Measurements from ENCODE around the gene GAL3ST2.
"Not testable (repeated sequence)": the region's sequence is repeated elsewhere in the genome, so short reads cannot be mapped to it uniquely, and the experiment has no call there.

GAL3ST2 gene

DNA sequence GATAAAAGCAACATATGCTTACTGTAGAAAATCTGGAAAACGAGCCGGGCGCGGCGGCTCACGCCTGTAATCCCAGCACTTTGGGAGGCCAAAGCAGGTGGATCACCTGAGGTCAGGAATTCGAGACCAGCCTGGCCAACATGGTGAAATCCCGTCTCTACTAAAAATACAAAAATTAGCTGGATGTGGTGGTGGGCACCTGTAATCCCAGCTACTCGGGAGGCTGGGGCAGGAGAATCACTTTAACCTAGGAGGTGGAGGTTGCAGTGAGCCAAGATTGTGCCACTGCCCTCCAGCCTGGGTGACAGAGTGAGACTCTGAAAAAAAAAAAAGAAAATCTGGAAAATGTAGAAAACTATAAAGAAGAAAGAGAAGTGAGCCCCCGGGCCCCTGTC, 41.2 kb downstream of the GAL3ST2 start:
- DNase-seq (ENCODE audit: extremely low read depth in 1 of 2, low read depth in 1 of 2) = not testable (repeated sequence)

DNA sequence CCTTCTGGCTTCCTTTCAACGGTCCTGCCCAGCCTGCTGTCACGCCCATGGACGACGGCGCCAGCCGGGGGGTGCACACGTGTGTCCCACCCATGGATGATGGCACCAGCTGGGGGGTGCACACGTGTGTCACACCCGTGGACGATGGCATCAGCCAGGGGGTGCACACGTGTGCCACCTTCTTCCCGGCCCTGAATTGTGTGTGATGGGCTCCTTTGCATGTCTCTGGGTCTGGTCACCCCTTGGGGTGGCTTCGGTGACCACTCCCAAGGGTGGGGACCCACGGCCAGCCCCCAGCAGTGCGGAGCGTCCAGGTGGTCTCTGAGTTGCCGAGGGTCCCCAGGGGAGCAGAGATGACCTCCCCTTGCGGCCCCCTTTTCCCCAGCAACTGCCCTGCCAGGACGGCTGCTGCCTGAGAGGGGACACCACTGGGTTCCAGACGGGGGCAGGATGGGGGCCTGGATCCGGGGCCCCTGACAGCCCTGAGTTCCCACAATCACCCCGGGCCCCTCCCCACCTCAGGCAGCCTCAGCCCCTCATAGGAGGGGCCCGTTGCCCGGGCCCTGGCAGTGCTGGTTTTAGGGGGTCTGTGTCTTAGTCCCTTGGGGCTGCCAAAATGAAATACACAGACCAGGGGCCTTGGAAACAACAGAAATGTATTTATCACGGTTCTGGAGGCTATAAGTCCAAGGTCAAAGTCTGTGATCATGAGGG, 41.8 kb downstream of the GAL3ST2 start:
- DNase-seq (ENCODE audit: extremely low read depth in 1 of 2, low read depth in 1 of 2) = no peak

DNA sequence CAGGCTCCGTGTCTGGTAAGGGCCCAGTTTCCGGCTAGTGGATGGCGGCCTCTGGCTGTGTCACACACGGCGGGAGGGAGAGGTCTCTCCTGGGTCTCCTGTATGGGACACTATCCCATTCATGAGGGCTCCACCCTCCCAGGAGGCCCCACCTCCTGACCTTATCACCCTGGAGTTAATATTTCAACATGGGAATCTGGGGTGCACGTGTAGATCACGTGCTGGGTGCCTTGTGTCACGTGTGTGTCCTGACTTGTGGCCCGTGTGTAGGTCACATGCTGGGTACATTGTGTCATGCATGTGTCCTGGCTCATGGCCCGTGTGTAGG, 42.3 kb downstream of the GAL3ST2 start:
- no peak for DNase-seq (ENCODE audit: extremely low read depth in 1 of 2, low read depth in 1 of 2)

- not testable (repeated sequence) for DNase-seq (ENCODE audit: extremely low read depth in 1 of 2, low read depth in 1 of 2)
Measured at GRCh38 chr2:241819947-241820624, 43.5 kb downstream of the GAL3ST2 start.

GRCh38 chr2:241820625-241821384, 44.2 kb downstream of the GAL3ST2 start:
- no peak for DNase-seq (ENCODE audit: extremely low read depth in 1 of 2, low read depth in 1 of 2)

DNA sequence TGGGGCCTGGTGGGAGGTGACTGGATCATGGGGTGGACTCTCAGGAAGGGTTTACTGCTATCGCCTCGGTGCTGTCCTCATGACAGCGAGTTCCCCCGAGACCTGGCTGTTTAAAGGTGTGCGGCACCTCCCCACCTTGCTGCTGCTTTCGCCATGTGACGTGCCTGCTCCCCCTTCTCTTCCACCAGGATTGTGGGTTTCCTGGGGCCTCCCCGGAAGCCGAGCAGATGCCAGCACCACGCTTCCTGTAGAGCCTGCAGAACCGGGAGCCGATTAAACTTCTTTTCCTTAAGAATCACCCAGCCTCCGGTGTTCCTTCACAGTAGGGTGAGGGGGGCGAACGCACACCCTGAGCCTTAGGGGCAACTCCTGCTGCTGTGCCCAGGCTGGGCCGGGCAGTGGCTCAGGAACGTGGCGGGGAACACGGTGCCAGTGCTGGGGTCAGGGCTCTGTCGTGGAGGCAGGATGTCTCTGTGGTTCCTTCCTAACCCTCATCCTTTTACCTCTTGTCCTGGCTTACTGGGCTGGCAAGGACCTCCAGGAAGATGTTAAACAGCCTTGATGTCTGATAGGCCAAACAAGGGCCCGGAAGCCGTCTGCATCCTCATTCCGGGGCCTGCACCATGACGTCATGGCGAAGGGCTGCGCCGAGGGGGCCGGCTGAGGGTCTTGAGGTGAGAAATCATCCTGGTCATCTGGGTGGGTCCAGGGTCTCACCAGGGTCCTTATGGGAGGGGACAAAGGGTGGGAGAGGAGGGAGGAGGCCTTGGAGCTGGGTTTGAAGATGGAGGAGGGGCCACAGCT, 45.0 kb downstream of the GAL3ST2 start:
- no peak for DNase-seq (ENCODE audit: extremely low read depth in 1 of 2, low read depth in 1 of 2)

DNA sequence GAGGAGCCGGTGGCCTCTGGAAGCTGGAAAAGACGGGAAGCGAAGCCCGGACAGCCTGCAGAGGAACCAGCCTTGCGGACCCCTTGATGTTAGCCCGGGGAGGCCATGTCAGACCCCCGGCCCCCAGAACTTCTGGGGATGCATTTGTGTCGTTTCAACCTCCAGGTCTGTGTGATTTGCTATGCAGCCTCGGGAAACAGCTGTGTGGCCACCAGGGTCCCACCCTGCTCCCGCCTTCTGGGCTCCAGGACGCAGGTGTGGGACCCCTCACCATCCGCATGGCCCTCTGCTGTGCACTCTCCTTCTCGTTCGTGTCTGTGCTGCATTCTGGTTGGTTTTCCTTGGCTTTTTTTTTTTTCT, 45.6 kb downstream of the GAL3ST2 start:
- no peak for DNase-seq (ENCODE audit: extremely low read depth in 1 of 2, low read depth in 1 of 2)

DNA sequence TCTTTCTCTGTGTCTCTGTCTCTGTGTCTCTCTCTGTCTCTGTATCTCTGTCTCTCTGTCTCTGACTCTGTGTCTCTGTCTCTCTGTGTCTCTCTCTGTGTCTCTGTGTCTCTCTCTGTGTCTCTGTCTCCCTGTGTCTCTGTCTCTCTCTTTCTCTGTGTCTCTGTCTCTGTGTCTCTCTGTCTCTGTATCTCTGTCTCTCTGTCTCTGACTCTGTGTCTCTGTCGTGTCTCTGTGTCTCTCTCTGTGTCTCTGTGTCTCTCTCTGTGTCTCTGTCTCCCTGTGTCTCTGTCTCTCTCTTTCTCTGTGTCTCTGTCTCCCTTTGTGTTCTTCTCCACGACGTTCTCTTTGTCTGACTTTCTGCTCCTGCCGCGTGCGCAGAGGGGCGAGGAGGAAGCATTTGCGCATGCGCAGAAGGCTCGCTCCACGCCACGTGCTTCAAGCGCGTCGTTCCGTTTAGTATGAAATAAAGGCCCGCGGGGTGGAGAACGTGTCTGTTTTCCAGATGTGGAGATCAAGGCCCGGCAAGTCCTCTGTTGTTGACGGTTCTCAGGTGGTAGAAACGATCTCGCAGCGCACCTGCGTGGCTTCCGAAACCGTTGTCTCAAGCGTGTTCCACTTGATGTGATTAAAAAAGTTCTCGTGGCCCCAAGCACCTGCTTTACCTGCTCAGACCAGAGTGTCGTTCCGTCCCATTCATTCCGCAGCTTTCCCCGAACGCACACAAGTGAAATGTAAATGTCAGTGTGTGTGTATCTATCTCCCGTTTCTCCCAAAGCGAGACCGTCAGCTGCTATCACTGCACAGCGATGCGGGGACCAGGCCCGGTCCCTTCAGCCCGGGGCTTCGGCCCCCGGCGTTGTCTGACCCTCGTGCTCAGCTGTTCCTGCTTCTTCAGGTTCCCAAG, 47.2 kb downstream of the GAL3ST2 start:
- DNase-seq (ENCODE audit: extremely low read depth in 1 of 2, low read depth in 1 of 2) = not testable (repeated sequence)

- DNase-seq (ENCODE audit: extremely low read depth in 1 of 2, low read depth in 1 of 2) = no peak
Measured at GRCh38 chr2:241827394-241827793, 50.8 kb downstream of the GAL3ST2 start.

DNA sequence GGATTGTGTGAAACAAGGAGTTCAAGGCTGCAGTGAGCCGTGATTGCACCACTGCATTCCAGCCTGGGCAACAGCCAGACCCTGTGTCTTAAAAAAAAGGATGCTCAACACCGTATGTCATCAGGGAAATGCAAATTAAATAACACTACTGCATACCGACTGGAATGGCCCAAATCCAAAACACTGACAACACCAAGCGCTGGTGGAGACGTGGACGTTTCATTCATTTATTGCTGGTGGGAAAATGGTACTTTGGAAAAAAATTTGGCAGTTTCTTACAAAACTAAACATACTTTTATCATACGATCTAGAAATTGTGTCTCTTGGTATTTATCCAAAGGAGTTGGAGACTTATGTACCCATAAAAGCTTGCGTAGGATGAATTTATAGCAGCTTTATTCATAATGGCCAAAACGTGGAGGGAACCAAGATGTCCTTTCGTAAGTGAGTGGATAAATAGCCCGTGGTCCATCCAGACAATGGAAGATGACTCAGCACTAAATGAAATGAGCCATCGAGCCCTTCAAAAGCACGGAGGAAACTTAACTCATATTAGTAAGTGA, 56.6 kb downstream of the GAL3ST2 start:
- no peak for DNase-seq (ENCODE audit: extremely low read depth in 1 of 2, low read depth in 1 of 2)

DNA sequence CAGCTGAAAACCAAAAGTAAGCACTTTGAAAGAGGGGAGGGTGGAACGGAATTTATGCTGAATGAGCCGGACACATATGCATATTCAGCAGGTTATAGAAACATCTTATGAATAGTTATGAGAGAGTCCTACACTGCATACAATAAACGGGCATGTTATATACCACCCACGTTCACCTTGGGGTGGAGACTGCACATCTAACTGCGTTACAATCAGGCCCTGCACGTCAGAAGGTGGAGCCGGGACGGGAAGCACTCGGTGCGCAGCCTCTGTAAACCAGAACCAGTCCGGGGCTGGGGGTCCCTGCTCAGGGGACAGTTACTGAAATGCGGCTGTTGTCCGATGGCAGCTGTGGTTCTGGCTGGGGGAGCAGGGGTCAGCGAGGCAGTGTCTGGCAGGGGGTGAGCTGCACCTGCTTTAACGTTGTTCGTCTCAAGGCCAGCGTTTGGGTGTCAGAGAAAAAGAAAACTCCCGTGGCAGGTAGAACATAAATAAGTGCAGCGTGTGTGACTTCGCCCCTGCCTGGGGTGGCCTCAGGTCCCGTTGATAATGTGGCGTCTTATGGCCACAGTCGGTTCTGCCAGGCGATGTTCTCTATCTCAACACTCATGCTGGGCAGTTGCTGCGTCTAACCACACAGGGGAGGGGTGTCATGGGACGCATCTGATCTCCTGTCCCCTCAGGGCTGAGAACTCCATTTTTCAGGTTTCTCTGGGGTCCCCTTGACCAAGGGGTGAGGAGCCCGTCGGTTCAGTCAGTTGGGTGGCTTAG, 57.3 kb downstream of the GAL3ST2 start:
- not testable (repeated sequence) for DNase-seq (ENCODE audit: extremely low read depth in 1 of 2, low read depth in 1 of 2)

DNA sequence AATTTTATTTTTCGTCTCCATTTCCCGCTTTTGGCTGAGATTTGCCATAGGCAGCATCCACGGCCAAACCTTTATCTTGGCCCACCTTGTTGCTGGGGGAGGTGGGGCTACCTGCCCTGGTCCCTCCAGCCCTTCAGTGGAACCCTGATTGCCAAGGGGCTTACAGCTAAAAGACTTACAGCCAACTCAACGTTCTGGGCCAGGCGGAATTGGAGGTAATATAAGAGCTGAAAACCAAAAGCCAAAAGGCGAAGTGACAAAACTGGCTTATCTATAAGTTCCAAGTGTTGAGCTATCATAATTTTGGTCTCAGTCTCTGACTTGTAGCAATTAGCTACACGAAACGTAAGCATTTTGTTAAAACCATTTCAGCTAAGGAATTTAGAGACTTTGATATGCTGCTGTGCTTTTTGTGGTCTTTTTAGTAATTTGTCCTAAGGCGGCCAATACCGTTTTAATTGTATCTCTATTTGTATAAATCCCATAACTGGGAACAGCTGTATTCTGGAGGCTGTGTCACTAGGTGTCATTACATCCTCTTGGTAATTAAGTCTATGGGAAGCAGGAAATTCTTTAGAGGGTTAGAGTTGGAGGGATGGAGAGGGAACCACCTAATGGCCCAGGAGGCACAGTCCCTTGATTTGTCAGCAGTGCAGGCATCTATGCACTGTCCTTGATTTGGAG, 58.0 kb downstream of the GAL3ST2 start:
- DNase-seq (ENCODE audit: extremely low read depth in 1 of 2, low read depth in 1 of 2) = no peak

DNA sequence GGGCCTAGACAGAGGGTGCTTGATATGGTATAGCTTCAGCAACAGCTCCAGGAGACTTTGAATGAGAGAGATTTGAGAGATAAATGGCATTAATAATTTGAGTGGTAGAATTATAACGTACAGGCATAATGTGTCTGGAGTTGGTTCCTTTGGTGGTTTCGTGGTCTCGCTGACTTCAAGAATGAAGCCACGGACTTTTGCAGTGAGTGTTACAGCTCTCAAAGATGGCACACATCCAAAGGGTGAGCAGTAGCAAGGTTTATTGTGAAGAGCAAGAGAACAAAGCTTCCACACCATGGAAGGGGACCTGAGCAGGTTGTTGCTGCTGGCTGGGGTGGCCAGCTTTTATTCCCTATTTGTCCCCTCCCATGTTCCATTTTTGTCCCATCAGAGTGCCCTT, 59.0 kb downstream of the GAL3ST2 start:
- no peak for DNase-seq (ENCODE audit: extremely low read depth in 1 of 2, low read depth in 1 of 2)

GRCh38 chr2:241836292-241836691, 59.7 kb downstream of the GAL3ST2 start:
- no peak for DNase-seq (ENCODE audit: extremely low read depth in 1 of 2, low read depth in 1 of 2)

DNA sequence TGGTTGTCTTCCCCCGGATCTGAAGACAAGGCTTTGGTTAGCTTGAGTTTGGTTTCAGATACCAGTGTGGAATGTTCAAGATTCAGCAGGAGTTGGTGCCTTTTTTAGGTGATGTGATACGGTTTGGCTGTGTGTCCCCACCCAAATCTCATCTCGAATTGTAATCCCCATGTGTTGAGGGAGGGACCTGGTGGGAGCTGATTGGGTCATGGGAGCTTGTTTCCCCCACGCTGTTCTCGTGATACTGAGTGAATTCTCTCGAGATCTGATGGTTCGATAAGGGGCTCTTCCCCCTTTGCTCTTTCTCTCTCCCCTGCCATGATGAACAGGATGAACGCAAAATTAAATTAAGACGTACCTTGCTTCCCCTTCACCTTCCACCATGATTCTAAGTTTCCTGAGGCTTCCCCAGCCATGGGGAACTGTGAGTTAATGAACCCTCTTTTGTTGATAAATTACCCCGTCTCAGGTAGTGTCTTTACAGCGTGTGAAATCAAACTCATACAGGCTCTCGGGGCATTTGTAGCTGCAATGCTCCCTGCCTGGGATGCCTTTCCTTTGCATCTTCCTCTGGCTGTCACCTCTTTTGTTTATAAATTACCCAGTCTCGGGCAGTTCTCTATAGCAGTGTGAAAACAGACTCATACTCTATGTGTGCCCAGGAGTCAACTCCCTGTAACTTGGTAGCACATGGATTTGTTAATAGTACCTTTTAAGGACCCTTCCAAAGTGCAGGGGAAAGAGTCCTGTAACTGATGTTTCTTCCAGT, 60.8 kb downstream of the GAL3ST2 start:
- no peak for DNase-seq (ENCODE audit: extremely low read depth in 1 of 2, low read depth in 1 of 2)

DNA sequence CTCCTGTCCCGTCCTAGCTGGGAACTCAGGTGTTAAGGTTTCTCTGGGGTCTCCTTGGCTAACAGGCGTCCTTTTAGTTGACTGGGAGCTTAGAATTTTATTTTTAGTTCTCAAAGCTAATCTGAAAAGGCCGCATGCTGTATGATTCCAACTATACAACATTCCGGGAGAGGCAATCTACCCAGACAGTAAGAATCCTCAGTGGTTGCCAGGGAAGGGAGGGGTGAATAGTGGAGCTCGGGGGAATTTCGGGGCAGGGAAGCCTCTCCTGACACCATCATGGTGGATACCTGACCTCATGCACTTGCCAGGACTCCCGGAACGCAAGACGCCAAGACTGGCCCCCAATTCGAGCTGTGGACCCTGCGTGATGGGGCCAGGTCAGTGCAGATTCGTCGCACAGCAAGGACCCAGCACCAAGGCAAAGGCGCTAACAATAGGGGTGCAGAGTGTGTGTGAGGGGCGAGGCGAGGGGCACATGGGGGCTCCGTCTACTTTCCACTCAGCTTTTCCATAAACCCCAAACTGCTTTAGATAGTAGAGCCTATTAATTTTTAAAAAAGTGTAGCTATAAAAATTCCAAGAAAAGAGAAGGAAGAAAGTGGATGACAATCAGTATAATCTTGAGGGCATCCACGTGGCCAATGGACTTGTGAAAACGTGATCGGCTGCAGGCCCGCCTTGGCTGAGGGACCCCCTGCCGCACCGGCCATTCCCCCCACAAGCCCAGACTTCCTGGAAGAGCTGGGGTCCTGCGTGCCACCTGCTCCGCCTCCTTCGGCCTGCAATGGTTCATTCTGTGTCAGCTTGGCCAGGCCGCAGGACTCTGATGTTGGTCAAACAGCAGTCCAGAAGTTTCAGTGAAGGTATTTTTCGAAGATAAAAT, 64.8 kb downstream of the GAL3ST2 start:
- DNase-seq (ENCODE audit: extremely low read depth in 1 of 2, low read depth in 1 of 2) = no peak

DNA sequence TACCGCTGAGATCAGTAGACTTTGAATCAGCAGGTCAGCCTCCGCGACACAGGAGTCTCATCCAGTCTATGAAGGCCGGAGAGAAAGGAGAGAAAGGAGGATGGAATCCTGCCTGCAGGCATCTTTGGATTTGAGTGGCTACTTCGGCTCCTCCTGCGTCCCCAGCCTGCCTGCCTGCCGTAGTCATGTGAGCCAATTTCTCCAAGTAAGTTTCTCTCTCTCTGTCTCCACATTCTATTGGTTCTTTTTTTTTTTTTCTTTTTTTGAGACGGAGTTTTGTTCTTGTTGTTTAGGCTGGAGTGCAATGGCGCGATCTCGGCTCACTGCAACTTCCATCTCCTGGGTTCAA, 65.4 kb downstream of the GAL3ST2 start:
- no peak for DNase-seq (ENCODE audit: extremely low read depth in 1 of 2, low read depth in 1 of 2)
